GM04504 (cell line): ENCODE measurements around the gene ASB7.

Experiments
- DNase-seq: peaks from one replicate; pipeline ENCODE4 v3.0.0-alpha.2; 2012; ENCODE audit warnings: low read depth

The ASB7 gene

DNA sequence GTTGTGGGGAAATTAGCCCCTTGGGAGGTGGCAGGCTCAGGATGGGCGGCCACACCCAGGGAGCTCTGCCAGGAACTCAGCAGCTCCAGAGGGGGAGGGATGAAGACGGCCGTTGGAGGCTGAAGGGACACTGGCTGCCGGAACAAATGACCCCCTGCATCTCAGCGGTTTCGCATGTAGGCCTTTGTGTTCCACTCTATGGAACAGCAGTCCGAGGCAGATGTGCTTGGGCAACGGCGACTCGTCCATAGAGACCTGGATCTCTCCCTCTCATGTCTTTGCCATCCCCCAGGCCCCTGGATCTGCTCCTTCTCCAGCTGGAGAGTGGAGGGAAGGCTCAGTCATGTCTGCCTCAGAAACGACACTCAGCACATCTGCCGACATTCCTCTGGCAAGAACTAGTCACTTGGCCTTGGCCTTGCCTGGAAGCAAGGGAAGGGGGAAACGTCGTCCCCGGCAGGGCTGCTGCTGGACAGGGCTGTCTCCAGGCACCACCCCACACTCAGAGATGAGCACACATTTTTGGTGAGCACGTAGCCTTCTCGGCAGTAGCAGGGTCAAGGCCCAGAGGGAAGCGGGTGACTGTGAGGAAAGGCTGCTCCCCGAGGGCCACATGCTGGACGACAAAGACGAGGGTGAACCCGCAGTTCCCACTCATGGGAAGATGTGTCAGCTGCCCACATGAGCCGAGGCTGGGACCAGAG, 83.8 kb downstream of the ASB7 start:
- no peak for DNase-seq

GRCh38 chr15:100686725-100687473, 84.5 kb downstream of the ASB7 start:
- DNase-seq, result peak; percentile 66

DNA sequence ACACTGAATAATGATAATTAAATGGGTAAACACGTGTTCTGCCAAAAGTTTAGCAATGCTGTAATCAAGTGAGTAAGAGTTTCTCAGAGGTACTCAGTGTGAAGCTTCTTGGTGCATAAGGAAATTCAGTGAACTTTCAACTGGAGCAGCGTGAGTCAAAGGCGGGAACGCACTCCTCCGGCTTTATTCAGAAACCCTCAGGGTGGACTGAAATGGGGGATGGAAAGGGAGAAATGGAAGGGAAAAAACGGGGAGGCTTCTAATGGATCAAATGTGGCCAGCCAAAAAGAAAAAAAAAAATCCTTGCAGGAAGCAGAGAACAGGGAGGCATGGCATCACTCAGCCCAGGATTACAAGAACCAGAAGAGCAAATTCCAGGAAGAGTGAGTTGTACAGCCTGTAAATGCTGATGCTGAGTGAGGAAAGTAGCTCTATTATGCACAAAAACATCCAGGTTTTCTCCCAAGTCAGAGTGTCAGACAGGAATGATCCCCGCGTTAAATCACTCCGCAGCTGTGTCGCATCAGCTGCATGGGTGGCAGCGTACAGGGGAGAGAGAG, 85.3 kb downstream of the ASB7 start:
- DNase-seq, result peak; percentile 68

DNA sequence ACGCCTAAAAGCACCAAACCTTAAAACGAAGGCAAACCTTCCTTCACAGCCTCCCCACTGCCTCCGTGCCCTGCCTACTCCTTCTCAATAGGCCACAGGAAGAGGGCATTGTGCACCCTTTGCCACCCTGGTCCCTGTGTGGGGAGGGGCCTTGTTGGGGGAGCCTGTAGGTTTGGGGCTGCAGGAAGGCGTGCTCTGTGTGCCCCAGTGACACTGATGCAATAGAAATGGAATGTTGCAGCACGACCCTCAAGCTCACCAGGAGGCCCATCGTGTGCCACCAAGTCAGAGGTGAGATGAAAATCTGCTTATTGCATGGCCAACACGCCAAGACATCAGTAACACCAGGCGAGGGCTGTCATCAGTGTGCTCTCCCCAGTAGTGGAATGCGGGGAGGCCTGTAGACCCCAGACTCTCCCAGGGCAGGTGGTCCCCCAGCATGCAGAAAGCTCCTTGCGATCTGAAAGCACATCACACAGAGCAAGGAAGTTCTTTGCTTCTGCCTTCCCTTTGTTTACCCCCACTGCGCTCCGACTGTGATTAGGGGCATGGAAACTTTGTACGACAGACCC, 86.2 kb downstream of the ASB7 start:
- no peak for DNase-seq

DNA sequence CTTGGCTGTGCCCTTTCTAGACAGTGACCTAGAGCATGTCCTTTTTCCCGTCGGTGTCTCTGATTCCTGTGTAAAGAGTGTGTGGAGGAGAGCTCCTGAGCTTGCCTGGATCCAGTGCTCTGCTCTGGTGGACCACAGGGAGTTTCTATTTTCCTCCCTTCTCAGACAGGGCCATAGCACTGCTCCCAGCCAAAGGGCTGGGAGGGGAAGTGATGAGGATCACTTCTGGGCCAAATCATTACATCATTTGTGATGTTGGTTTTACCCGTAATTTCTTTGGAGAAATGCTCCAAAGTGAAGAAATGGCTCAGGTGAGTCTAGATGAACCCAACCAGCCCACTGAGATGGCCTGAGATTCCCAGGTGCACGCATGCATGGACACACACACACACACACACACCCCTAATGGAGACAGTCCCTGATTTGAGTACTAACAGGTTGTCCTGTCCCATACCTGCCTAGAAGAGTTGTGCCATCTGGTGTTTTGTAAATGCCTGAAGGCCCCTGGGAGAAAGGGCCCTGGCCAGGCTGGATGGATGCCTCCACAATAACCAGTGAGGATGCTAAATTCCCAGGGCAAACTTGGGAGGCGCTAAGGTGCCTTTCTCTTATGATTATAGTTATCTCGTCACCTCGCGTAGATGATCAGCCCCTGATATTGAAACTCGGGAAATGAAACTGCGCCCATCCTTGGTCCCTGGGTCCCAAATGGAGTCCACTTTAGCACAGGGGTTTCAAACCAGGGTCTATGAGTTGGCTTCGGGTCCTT, 86.9 kb downstream of the ASB7 start:
- DNase-seq, result no peak

GRCh38 chr15:100690032-100690794, 87.8 kb downstream of the ASB7 start:
- no peak for DNase-seq

GRCh38 chr15:100690795-100691158, 88.4 kb downstream of the ASB7 start:
- no peak for DNase-seq

DNA sequence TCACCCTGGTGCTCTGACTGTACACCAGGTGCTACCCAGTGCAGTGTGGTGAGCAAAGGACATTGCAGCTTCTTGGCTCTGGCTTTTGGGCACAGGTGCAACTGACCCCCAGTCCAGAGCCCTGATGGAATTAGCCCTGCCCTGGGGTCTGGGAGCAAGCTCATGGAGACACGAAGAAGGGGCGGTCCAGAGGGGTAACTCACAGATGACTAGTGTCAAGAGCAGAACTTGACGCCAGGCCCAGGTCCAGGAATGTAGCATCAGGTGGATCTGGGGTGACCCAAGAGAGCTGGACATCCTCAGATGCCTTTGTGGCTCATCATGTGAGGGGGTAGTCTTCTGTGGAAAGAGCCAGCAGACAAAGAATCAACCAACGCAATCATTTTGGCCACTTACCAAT, 88.9 kb downstream of the ASB7 start:
- no peak for DNase-seq

DNA sequence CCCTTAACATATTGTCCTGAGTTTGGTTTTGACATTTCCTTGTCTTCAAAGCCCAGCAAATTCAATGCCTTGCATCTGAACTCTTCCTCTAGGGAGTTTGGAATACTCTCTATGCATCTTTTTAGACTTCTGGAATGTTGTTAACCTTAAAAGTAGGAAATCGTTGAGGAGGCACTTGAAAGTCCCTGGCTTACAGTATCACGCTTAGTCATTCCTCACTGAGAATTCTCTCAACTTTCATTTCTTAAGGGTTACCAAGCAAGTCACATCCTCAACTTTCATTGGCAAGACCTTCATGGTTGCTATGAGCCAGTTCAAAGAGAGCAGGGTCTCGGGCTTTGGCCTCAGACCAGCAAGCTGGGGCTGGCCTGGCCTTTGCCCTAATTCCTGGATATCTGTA, 89.9 kb downstream of the ASB7 start:
- DNase-seq, result no peak

GRCh38 chr15:100692671-100693070, 90.3 kb downstream of the ASB7 start:
- no peak for DNase-seq

- DNase-seq, result no peak
Measured at GRCh38 chr15:100693451-100693850, 91.1 kb downstream of the ASB7 start.

DNA sequence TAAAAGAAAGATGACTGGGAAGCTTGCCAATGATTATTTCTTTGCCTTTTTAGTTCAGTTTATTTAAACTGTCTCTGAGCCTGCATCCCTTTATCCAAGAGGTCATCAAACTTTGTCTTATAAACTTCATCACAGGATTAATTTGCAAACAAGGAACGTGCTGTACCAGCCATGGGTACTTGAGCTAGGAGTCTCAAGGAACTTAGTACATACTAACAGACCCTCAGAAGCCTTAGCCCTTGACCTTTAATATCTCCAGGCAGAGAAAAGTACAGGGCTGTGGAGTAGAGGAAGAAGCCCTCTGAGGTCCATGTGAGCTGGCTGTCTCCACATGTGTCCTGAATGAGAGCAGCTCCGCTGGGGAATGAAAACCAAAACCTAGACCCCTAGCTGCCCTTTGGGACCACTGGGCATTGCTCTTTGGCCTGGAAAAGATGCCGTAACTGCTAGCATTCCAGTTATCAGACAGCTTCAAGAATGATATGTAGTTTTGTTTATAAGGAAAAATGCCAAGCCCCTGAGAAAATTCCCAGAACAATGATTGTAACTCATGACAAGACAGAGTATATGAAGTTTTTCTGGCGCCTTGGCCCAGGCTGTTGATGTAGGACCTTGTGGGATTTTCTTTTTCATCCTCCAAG, 92.1 kb downstream of the ASB7 start:
- DNase-seq, result no peak

DNA sequence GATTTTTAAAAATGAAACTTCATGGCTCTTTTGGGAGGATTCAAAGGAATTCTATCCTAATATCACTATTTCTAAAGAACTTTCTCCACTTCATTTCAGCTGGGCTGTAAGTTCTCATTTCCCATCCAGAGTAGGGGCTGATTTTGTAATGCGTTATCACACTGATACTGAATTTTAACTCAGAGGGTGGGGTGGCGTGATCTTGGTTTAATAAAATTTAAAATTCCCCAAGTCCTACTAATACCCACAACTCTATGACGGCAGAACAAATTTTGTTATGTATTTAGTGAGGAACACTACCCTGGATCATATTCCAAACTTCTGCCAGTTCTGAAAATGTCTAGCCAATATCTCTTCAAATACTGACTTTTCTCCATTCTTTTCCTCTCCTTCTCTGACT, 92.7 kb downstream of the ASB7 start:
- DNase-seq, result no peak

GRCh38 chr15:100696452-100696851, 94.1 kb downstream of the ASB7 start:
- no peak for DNase-seq
